NCI-H774 (cell line): ENCODE data around the gene XPNPEP2.

Source experiments
- DNase-seq: peaks from one replicate; lab custom pipeline; 2025; lab: John Stamatoyannopoulos, UW

Gene XPNPEP2

DNA sequence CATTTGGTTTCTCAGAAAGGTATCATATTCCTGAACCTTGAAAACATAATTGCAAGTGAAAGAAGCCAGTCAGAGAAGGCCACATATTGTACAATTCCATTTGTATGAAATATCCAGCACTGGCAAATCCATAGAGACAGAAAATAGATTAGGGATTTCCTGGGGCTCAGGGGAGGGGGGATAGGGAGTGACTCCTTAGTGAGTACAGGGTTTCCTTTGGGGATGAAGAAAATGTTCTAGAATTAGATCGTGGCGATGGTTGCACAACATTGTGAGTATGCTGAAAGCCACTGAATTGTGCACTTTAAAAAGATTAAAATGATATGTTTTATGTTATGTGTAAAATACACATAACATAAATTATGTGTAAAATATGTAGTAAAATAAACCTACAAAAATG lies 10.3 kb downstream of the XPNPEP2 start:
- no peak for DNase-seq

GRCh38 chrX:129750971-129751370 lies 12.2 kb downstream of the XPNPEP2 start:
- DNase-seq, result no peak

GRCh38 chrX:129754056-129755024 lies 15.6 kb downstream of the XPNPEP2 start:
- DNase-seq, result peak; percentile 1

DNA sequence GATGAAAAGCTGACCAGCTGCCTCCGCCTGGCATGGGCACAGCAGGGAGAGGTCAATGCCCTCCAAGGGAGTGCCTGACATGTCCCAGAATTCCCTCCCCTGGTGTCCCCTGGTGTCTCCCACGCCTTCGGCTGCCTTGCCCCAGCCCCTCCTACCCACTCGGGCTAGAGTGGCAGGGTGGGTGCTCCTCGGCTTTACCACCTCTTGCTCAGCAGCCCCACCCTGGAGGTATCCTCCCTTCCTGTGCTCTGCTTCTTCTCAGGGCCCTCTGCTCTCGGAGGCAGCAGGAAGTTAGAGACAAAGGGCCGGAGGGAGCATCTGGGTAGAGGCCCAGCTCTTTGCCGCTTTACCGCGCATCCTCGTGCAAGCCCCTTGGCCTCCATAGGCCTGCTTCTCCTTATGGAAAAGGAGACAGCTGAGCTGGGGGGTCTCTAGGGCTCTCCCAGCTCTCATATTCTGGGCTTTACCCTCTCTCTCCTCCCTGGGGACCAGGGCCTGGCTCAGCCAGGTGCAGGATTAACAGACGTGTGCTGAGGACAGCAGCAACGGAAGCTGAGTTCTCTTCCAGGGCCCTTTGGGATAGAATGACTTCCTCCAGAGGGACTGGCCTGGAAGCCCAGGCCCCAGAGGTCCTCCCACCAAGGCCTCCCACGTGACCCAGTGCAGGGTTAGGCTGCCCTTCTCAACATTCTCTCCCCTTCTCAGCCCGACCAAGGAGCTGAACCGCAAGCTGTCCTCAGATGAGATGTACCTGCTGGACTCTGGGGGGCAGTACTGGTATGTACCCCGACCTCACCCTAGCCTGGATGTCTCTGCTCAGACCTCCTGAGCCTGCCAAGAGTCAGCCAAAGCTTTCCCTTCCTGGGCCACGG lies 17.2 kb downstream of the XPNPEP2 start:
- DNase-seq, result no peak

DNA sequence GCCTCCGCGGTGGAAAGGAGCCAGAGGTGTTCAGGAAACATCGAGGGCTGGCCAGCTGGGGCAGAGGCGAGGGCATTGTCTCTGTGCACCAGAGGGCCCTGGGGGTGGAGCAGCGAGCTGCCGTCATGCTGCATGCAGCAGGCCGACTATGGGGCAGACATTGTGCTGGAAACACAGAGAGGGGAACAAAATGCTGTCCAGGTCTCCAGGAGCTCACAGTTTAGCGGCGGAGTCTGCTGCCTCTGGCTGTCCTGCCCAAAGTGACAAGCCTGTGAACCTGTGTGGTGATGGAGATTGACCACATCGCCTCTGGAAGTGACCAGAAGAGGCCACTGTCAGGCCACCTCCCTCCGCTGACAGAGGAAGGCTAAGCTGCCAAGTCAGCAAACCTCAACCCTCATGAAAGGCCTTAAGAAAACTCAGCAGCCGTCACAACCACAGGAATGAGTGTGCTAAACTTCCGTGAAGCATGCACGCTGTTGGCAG lies 20.8 kb downstream of the XPNPEP2 start:
- no peak for DNase-seq

DNA sequence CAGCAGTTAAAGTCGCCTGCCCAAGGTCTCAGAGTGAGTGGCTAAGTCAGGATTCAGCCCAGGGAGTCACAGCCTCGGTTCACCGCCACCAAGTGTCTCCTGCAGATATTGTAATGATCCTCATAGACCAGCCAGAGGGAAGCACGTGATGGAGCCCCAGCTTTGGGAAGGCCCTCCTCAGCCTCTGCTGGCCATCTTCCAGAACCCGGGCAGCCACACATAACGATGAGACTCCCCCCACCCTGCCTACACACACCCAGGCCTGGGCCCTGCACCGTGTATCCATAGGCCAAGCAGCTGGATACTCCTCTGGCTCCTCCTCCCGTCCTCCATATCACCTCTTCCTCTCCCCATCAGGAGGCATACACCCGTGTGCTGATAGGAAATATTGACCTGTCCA lies 21.4 kb downstream of the XPNPEP2 start:
- no peak for DNase-seq

DNA sequence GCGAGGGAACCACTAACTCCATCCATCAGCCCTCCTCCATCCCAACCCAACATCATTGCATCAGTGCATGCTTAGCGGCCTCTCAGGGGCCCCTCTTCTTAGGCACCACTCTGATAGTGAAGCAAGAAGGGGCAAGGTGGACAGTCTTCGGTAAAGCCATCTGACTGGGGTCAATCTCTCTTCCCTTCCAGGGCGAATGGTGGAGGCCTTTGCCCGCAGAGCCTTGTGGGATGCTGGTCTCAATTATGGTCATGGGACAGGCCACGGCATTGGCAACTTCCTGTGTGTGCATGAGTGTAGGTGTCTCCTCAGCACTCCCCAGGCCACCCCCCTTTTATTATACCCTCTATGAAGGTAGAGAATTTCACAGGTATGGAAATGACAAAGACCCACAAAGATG lies 22.2 kb downstream of the XPNPEP2 start:
- DNase-seq, result no peak

- DNase-seq, result no peak
Measured at GRCh38 chrX:129761596-129761995, 22.8 kb downstream of the XPNPEP2 start.

- no peak for DNase-seq
Measured at GRCh38 chrX:129762448-129762847, 23.7 kb downstream of the XPNPEP2 start.

DNA sequence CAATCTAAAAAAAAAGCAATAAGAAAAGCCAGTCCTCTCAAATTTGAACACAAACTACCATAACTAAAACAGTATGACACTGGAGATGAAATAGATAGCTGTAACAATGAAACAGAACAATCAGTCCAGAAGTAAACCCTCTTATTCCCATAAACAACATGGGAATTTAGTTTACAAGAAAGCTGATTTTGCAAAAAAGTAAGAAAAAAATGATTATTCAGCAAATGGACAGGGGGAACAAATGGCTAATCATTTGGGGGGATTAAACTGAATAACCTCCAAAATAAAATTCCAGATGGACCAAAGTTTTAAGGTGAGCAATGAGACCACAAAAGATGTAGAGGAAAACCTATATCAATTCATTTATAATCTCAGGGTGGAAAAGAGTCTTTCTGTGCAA lies 24.9 kb downstream of the XPNPEP2 start:
- no peak for DNase-seq

- DNase-seq, result no peak
Measured at GRCh38 chrX:129768186-129768585, 29.4 kb downstream of the XPNPEP2 start.

GRCh38 chrX:129768586-129769466 lies 30.0 kb downstream of the XPNPEP2 start:
- DNase-seq, result no peak

- DNase-seq, result no peak
Measured at GRCh38 chrX:129769467-129770154, 30.8 kb downstream of the XPNPEP2 start.

DNA sequence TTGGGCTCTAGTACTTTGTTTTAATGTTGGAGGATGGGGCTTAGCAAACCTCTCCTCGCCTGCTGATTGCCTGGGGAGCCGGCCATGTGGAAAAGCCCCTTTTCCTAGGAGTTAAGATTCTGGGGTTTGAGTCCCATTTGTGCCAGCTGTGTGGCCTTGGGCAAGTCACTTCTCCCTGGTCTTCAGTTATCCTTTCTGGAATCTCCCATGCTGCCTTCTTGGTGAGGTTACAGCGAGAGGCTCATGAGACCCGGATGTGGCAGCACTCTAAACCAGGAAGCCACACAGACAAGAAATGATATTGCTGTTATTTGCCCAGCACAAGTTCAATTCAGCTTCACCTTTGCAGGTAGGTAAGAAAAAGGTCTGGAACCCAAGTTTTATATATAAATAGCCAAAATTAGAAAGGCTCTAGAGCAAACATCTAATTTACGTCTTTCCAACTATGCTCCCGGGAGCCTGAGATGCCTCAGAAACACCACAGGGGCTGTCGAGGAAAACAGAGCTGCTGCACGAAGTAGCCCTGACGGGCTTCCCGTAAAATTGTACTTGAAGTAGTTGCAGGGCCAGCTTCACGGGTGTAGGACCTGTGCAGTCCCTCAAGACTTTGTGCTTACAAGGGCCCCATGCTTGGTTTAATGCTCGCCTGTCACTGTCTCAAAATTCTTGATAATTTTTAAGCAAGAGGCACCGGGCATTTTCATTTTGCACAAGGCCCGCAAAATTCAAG lies 32.7 kb downstream of the XPNPEP2 start:
- no peak for DNase-seq

DNA sequence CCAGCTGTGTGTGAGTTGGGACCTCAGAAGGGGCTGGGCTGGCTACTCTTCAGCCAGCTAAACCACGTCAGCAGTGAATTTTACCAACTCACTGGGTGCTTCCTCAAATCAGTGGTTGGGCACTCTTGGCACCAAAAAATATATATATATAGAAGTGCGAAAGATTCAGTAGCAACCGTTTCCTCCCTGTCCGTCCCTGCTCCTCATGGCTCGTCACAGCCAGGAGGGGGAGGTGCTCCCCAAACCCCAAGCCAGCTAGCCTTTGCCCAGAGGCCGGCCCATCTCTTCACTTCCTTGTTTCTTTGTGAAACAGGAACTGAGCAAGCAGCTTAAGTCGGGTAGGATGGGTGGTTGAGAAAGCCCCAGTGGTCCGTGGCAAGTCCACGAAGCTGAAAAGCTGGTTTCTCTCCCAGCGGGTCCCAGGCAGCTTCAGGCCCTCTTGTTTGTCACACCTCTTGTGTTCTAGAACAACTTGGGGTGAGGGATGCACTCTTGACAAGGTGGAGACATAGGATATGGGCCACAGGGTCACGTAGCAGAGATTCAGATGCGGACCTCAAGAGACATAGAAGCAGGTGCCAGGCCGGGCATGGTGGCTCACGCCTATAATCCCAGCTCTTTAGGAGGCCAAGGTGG lies 34.1 kb downstream of the XPNPEP2 start:
- DNase-seq, result no peak

GRCh38 chrX:129773649-129774458 lies 35.1 kb downstream of the XPNPEP2 start:
- DNase-seq, result no peak

- no peak for DNase-seq
Measured at GRCh38 chrX:129777218-129778030, 38.6 kb downstream of the XPNPEP2 start.

- no peak for DNase-seq
Measured at GRCh38 chrX:129779086-129779672, 40.4 kb downstream of the XPNPEP2 start.
